Islet of Langerhans (tissue), 1 donor: ENCODE measurements around the gene VSIR.

ENCODE experiments used
- FAIRE-seq: peaks from one replicate; lab custom pipeline; 2011; peaks lifted over from hg19 to GRCh38; lab: Jason Lieb, UNC

Gene VSIR

GRCh38 chr10:71773221-71773971 is at the start of gene VSIR:
VSIR (minus strand) TSS chr10:71773520; CDS start chr10:71773439, 81 bp downstream.
- no peak for FAIRE-seq

GRCh38 chr10:71821909-71822763 is 48.8 kb upstream of the VSIR start:
- FAIRE-seq, result no peak

- no peak for FAIRE-seq
Measured at GRCh38 chr10:71820966-71821365, 47.6 kb upstream of the VSIR start.

GRCh38 chr10:71819985-71820384 is 46.7 kb upstream of the VSIR start:
- no peak for FAIRE-seq

DNA sequence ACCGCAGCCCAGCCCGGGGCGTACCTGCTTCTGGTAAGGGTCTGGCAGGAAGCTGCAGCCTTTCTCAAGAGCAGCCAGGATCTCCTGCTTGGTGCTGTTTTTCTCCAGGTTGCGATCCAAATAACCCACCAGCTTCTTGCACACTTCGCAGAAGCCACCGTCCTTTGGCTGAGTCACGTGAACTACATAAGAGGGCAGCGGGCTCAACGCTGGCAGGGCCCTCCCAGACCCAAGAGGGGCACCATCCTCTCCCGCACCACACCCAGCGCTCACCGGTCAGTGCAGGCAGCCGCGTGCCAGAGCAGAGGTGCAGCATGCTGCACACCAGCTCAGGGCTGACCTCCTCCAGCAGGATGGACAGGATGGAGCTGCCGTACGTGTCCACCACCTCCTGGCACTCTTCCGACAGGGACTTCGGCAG is 46.1 kb upstream of the VSIR start:
- FAIRE-seq, result no peak

DNA sequence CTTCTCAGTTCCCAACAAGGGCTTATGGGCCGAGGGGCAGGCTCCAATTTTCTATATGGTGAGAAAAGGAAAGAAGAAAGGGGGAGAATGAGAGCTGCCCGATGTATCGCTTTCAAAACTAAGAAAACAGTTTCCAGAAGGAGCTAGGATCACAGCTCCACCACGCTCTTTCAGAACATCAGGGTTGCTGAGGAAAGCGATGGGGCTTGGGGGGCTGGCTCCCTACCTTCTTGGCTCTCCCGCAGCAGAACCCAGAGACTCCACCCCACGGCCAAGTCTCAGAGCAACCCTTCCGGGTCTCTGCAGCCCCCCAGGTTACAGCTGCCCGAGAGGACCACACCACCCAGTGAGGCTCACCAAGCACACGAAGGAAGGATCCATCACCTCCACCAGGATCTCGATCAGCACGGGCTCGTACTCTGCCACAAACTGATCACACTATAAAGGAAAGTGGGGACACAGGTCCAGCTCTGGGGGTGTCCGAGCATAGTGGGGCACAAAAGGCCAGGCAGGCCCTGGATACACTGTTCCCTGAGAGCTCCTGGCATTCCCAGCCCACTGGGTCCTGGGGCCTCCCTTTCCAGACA is 45.4 kb upstream of the VSIR start:
- FAIRE-seq, result no peak

DNA sequence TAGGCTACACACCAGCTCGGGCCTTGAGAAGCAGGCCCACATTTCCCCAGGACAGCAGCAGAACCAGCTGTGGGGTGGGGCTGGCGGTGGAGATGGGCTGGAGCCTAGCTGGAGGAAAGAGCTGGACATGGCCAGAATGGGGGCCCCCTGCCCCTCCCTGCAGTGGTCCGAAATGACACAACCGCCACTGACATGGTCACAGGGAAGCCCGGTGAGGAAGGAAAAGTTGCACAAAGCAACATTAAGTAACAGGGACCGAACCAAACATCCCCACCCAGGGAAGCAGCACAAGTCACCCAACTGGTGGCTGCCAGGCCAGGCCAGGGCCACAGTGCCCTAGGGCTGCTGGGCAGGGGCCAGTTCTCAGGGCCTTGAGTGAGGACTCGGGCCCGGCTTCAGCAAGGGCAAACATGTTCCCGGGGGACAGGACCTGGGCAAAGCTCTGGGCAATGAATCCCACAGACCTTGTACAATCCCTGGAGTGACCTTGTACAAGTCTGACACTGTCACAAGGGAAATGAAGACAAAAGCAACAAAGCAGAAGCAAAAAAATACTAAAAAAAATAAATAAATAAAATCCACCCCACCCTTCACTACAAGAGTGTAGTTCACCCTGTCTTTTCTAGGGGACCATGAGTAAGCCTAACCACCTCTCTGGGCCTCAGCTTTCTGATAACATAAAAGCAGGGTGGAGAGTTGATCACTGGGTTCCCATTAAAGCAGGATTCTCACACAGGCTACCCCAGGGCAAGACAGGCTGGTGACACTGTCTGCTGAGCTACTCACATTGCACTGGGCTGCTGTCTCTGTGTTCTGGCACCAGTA is 44.7 kb upstream of the VSIR start:
- FAIRE-seq, result no peak

GRCh38 chr10:71816936-71817618 is 43.8 kb upstream of the VSIR start:
- FAIRE-seq, result no peak

GRCh38 chr10:71816421-71816851 is 43.1 kb upstream of the VSIR start:
- FAIRE-seq, result no peak

- no peak for FAIRE-seq
Measured at GRCh38 chr10:71815515-71816130, 42.3 kb upstream of the VSIR start.

DNA sequence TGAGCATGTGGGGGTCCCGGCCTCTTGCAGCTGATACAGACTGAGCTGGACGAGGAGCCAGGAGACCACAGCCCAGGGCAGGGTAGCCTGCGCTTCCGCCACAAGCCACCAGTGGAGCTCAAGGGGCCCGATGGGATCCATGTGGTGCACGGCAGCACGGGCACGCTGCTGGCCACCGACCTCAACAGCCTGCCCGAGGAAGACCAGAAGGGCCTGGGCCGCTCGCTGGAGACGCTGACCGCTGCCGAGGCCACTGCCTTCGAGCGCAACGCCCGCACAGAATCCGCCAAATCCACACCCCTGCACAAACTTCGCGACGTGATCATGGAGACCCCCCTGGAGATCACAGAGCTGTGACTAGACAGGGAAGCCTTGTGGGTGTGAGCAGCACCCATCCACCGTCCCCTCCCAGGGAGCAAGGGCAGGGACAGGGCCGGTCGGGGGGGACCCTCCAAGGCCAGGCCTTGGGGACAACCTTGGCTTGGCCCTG is 41.6 kb upstream of the VSIR start:
- no peak for FAIRE-seq

DNA sequence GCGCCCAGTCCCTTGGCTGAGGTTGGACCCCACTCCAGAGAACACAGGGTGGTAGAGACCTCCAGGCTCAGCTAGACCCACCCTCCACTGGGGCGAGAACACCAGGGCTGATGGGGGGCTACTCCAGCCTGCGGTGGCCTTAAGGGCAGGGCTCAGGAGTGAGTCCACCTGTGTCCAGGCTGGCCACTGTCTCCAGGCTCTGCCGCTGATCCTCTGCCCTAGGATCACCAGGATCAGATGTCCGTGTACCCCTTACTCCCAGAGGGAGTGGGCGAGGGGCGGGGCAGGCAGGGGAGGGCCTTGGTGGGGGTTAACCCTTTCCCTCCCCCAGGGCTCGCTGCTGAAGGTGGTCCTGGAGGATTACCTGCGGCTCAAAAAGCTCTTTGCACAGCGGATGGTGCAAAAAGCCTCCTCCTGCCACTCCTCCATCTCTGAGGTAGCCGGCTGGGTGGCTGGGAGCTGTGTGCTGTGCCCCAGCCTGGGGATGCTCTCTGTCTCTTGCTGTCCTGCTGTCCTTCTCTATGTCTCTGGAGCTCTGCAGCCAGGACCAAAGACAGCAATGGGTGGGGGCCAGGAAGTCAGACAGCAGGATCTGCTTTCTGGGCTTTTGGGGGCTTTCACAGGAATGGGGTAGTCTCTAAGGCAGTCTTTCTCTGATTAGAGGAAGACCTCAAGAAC is 39.7 kb upstream of the VSIR start:
- no peak for FAIRE-seq

DNA sequence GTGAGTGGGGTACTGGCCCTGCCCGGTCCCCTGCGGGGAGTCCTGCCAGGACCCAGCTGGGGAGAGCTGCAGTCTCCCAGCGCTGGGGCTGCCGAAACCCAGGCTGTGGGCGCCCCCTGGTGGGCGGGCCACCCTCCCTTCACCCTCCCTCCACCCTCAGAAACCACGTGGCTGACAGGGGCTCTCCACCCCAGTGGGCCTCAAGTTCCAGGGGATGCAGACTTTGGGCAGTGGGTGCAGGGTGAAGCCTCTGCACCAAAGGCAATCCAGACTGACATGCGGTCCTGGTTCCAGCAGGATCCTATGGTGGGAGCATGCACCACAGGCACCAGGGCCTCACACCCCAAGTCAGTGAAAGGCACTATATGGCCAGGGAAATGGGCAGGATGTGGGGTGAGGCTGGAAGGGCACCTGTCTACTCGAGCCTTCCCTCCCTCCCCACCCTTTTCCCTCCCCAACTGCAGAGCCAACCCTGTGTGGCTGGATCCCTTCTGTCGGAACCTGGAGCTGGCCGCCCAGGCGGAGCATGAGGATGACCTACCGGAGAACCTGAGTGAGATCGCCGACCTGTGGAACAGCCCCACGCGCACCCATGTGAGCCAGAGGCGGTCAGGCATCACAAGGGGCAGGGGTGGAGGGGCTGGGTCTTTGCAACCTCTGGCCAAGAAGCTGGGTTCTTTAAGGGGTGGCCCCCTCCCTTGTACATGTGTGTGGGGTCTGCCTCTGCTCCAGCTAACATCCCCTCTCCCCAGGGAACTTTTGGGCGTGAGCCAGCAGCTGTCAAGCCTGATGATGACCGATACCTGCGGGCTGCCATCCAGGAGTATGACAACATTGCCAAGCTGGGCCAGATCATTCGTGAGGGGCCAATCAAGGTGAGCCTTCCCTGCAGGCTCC is 38.9 kb upstream of the VSIR start:
- no peak for FAIRE-seq

GRCh38 chr10:71811351-71811750 is 38.0 kb upstream of the VSIR start:
- FAIRE-seq, result no peak

- no peak for FAIRE-seq
Measured at GRCh38 chr10:71810048-71810750, 36.9 kb upstream of the VSIR start.

DNA sequence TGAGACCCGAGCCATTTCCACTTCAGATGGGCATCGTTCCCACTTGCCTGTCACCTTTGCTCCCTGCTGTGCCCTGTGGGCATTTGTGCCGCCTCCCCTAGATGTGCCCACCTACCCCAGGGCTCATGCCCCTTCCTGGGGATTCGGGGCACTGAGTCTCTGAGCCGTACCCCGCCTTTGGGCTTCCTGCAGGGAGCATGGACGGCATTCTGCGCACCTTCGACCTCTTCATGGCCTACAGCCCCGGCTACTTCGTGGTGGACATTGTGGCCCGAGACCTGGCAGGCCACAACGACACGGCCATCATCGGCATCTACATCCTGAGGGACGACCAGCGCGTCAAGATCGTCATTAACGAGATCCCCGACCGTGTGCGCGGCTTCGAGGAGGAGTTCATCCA is 36.3 kb upstream of the VSIR start:
- FAIRE-seq, result no peak

GRCh38 chr10:71807557-71808510 is 34.5 kb upstream of the VSIR start:
- no peak for FAIRE-seq
